Testis (tissue), 2 donors: Measurements from ENCODE around the gene CHMP2B.

Experiments
- POLR2A ChIP-seq: fragments of 450-650 bp; IDR thresholded peaks from one replicate; pipeline ENCODE4 v1.6.1; 2017; ENCODE audit warnings: antibody characterized with exemption, mild to moderate bottlenecking, moderate library complexity
- TF ChIP-seq, protein P1 (sequence below), 3 experiments: fragments of 450-650 bp in 2 of 3; fragments of 200-600 bp in 1 of 3; sonication (generic) in 1 of 3; IDR thresholded peaks; one replicate each; pipeline ENCODE4 v1.5.1; 2016 to 2019; ENCODE audit warnings: antibody characterized with exemption in 3 of 3, mild to moderate bottlenecking in 2 of 3, moderate library complexity in 1 of 3

DNA sequence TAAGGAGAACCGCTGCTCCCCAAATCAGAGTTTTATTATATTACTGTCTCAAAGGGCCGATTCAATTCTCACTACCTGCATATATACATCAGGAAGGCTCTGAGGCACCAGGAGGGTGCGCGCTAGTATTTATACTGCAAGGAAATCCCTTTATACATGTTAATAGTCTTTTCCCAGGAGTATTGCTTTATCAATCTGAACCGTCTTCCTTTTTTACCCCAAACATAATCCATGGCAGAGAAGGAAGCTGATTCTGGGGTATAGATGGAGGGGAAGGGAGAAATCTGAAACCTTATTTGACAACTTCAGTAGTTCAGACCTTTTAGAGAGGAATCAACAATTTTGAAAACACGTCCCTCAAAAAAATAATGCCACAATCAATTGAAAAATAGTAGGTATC, 49.4 kb downstream of the CHMP2B start, which contains the start of gene POU1F1:
- TF ChIP-seq, protein P1, sequence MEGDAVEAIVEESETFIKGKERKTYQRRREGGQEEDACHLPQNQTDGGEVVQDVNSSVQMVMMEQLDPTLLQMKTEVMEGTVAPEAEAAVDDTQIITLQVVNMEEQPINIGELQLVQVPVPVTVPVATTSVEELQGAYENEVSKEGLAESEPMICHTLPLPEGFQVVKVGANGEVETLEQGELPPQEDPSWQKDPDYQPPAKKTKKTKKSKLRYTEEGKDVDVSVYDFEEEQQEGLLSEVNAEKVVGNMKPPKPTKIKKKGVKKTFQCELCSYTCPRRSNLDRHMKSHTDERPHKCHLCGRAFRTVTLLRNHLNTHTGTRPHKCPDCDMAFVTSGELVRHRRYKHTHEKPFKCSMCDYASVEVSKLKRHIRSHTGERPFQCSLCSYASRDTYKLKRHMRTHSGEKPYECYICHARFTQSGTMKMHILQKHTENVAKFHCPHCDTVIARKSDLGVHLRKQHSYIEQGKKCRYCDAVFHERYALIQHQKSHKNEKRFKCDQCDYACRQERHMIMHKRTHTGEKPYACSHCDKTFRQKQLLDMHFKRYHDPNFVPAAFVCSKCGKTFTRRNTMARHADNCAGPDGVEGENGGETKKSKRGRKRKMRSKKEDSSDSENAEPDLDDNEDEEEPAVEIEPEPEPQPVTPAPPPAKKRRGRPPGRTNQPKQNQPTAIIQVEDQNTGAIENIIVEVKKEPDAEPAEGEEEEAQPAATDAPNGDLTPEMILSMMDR (IDR thresholded peaks at IDR 0.05) = no peak
- TF ChIP-seq POLR2A = no peak
